H1 (cell line): Measurements from ENCODE around the gene FRK. TPM values are rescaled to one million over a fixed set of nuclear protein-coding genes. Genes with fewer than 3 reads are reported as not detected.

Source experiments
- CTCF ChIA-PET: fragments of 300-600 bp; sonication (Branson Sonifier 250); formaldehyde crosslinking; loops from one replicate; lab custom pipeline; 2021; ENCODE audit not compliant: partially characterized antibody; lab: Charles Lee
- POLR2A ChIA-PET: fragments of 300-600 bp; sonication (Branson Sonifier 250); formaldehyde crosslinking; loops from one replicate; lab custom pipeline; 2021; ENCODE audit warnings: inconsistent platforms; ENCODE audit not compliant: partially characterized antibody; lab: Charles Lee
- DNase-seq, 2 experiments: peaks; one replicate each; pipeline versions ENCODE4 v3.0.0 to v3.0.0-alpha.2; 2010 to 2022; ENCODE audit warnings: low spot score in 2 of 2, low read depth in 1 of 2, mixed read lengths in 1 of 2
- FAIRE-seq: peaks from 2 replicates; lab custom pipeline; 2011; peaks lifted over from hg19 to GRCh38; lab: Jason Lieb, UNC
- H2AFZ ChIP-seq: 2 replicates; pipeline ENCODE4 v1.8.1; 2012; ENCODE audit warnings: low read length, inconsistent platforms
- H2AK5ac ChIP-seq: 2 replicates; pipeline ENCODE4 v1.6.1; 2013; ENCODE audit warnings: low read depth, low read length
- H2BK120ac ChIP-seq: replicated peaks from 2 replicates; pipeline ENCODE3; 2013; ENCODE audit warnings: low read depth, low read length, inconsistent platforms
- H2BK12ac ChIP-seq: 2 replicates; pipeline ENCODE4 v1.6.1; 2013; ENCODE audit warnings: low read depth, low read length
- H2BK15ac ChIP-seq: 2 replicates; pipeline ENCODE4 v1.6.1; 2013; ENCODE audit warnings: low read length
- H2BK20ac ChIP-seq: 2 replicates; pipeline ENCODE4 v1.6.1; 2013; ENCODE audit warnings: low read length
- H2BK5ac ChIP-seq: 2 replicates; pipeline ENCODE4 v1.6.1; 2013; ENCODE audit warnings: low read depth, low read length
- H3K14ac ChIP-seq: 2 replicates; pipeline ENCODE4 v1.6.1; 2013; ENCODE audit warnings: inconsistent platforms; ENCODE audit not compliant: insufficient read length
- H3K18ac ChIP-seq: 2 replicates; pipeline ENCODE4 v1.6.1; 2013; ENCODE audit warnings: low read length; ENCODE audit errors: extremely low read depth
- H3K23ac ChIP-seq: 2 replicates; pipeline ENCODE4 v1.6.1; 2013; ENCODE audit warnings: inconsistent platforms; ENCODE audit not compliant: insufficient read length
- H3K23me2 ChIP-seq: 2 replicates; pipeline ENCODE4 v1.6.1; 2013; ENCODE audit warnings: low read depth, low read length
- H3K27ac ChIP-seq: 2 replicates; pipeline ENCODE4 v1.6.1; 2011; ENCODE audit warnings: low read depth, low read length, inconsistent platforms
- H3K27me3 ChIP-seq, 4 experiments: replicated peaks in 1 of 4; 1 replicate in 1 of 4; 2 replicates in 3 of 4; pipeline versions ENCODE4 v1.6.1 to v1.8.1; 2011 to 2013; ENCODE audit warnings: low read length in 3 of 4, mild to moderate bottlenecking in 3 of 4, inconsistent platforms in 2 of 4, mixed read lengths in 2 of 4, moderate library complexity in 1 of 4; ENCODE audit not compliant: control insufficient read depth in 3 of 4, insufficient read depth in 3 of 4; ENCODE audit errors: extremely low read depth in 1 of 4
- H3K36me3 ChIP-seq, 4 experiments: 2 replicates each; pipeline versions ENCODE4 v1.6.1 to v1.8.1; 2011 to 2013; ENCODE audit warnings: mild to moderate bottlenecking in 4 of 4, low read length in 3 of 4, moderate library complexity in 2 of 4, control low read depth in 1 of 4, inconsistent platforms in 1 of 4; ENCODE audit not compliant: insufficient read depth in 4 of 4, control insufficient read depth in 2 of 4
- H3K4ac ChIP-seq: replicated peaks from 2 replicates; pipeline ENCODE3; 2013; ENCODE audit warnings: low read length, low read depth, mixed read lengths, inconsistent platforms; ENCODE audit not compliant: insufficient read length
- H3K4me1 ChIP-seq, 4 experiments: replicated peaks in 1 of 4; 1 replicate in 1 of 4; 2 replicates in 3 of 4; pipeline versions ENCODE4 v1.6.1 to v1.8.1; 2011 to 2013; ENCODE audit warnings: low read length in 3 of 4, inconsistent platforms in 2 of 4, mixed read lengths in 1 of 4; ENCODE audit not compliant: insufficient read depth in 4 of 4, control insufficient read depth in 3 of 4
- H3K4me2 ChIP-seq, 2 experiments: 2 replicates each; pipeline versions ENCODE4 v1.6.1 to v1.8.1; 2011 to 2013; ENCODE audit warnings: low read depth in 2 of 2, low read length in 2 of 2, control low read depth in 1 of 2, inconsistent platforms in 1 of 2, mild to moderate bottlenecking in 1 of 2; ENCODE audit not compliant: insufficient read depth in 1 of 2
- H3K4me3 ChIP-seq, 4 experiments: fragments of 200-600, 300-600 bp in 1 of 4; sonication (generic), shearing (Covaris generic), sonication (Bioruptor Twin) in 1 of 4; 2 replicates each; pipeline versions ENCODE4 v1.5.1 to v1.8.1; 2011 to 2016; ENCODE audit warnings: low read length in 4 of 4, low read depth in 3 of 4, control low read depth in 2 of 4, inconsistent platforms in 2 of 4, mild to moderate bottlenecking in 2 of 4, mixed read lengths in 1 of 4, moderate library complexity in 1 of 4; ENCODE audit not compliant: insufficient read depth in 2 of 4; ENCODE audit errors: extremely low read depth in 1 of 4
- H3K56ac ChIP-seq: replicated peaks from 2 replicates; pipeline ENCODE3; 2013; ENCODE audit warnings: low read depth, mild to moderate bottlenecking, mixed read lengths, low read length, inconsistent platforms; ENCODE audit not compliant: insufficient read length
- H3K79me1 ChIP-seq: 2 replicates; pipeline ENCODE4 v1.6.1; 2013; ENCODE audit warnings: low read depth, low read length, control low read depth
- H3K79me2 ChIP-seq, 2 experiments: 2 replicates each; pipeline versions ENCODE4 v1.6.1 to v1.8.1; 2012 to 2013; ENCODE audit warnings: low read length in 2 of 2, mild to moderate bottlenecking in 2 of 2, inconsistent platforms in 1 of 2; ENCODE audit not compliant: insufficient read depth in 2 of 2, control insufficient read depth in 1 of 2
- H3K9ac ChIP-seq, 4 experiments: replicated peaks in 1 of 4; 1 replicate in 1 of 4; 2 replicates in 3 of 4; pipeline versions ENCODE4 v1.6.1 to v1.8.1; 2011 to 2013; ENCODE audit warnings: low read depth in 3 of 4, low read length in 3 of 4, control low read depth in 2 of 4, mild to moderate bottlenecking in 2 of 4, moderate library complexity in 2 of 4, inconsistent platforms in 1 of 4; ENCODE audit errors: extremely low read depth in 1 of 4
- H3K9me3 ChIP-seq, 2 experiments: 2 replicates each; pipeline versions ENCODE4 v1.6.1 to v1.8.1; 2012 to 2013; ENCODE audit warnings: mild to moderate bottlenecking in 2 of 2, moderate library complexity in 2 of 2, control low read depth in 1 of 2, inconsistent platforms in 1 of 2, low read depth in 1 of 2, low read length in 1 of 2, mixed read lengths in 1 of 2; ENCODE audit not compliant: insufficient read depth in 2 of 2
- H4K20me1 ChIP-seq, 2 experiments: replicated peaks in 1 of 2; 2 replicates each; pipeline versions ENCODE3 to v1.8.1; 2011 to 2013; ENCODE audit warnings: inconsistent platforms in 2 of 2, low read length in 2 of 2, mild to moderate bottlenecking in 1 of 2; ENCODE audit not compliant: insufficient read depth in 2 of 2, control insufficient read depth in 1 of 2
- H4K5ac ChIP-seq: 2 replicates; pipeline ENCODE4 v1.6.1; 2013; ENCODE audit warnings: low read length, low read depth, mixed read lengths, inconsistent platforms; ENCODE audit not compliant: insufficient read length
- H4K8ac ChIP-seq: 2 replicates; pipeline ENCODE4 v1.8.0; 2013; ENCODE audit warnings: mild to moderate bottlenecking, moderate library complexity, low read length, inconsistent platforms; ENCODE audit not compliant: insufficient read depth; ENCODE audit errors: extremely low read depth
- H4K91ac ChIP-seq: replicated peaks from 2 replicates; pipeline ENCODE3; 2013; ENCODE audit warnings: low read length, mixed read lengths, inconsistent platforms; ENCODE audit not compliant: insufficient read length
- RAD21 ChIP-seq, 2 experiments: IDR thresholded peaks in 1 of 2; conservative IDR thresholded peaks in 1 of 2; 2 replicates each; pipeline ENCODE4 v1.6.1; 2011; ENCODE audit warnings: low read depth in 2 of 2, low read length in 2 of 2, improper control_type of control experiment in 1 of 2, inconsistent platforms in 1 of 2, mild to moderate bottlenecking in 1 of 2, moderate library complexity in 1 of 2
- WGBS, 2 experiments: shearing (Covaris generic) in 1 of 2; methylation state at CpG; one replicate each; pipeline versions ENCODE4 v1.1.6 to v1.1.7; 2013 to 2015; ENCODE audit warnings: low lambda C conversion rate in 2 of 2, mixed read lengths in 2 of 2, inconsistent platforms in 1 of 2, low coverage in 1 of 2, missing lambda C conversion rate in 1 of 2; ENCODE audit not compliant: insufficient replicate concordance in 2 of 2, insufficient coverage in 1 of 2, insufficient read length in 1 of 2; ENCODE audit errors: extremely low coverage in 1 of 2, missing lambda C conversion rate in 1 of 2; 5-methylcytosine and 5-hydroxymethylcytosine counted together
- polyA plus RNA-seq, 7 experiments: library from polyadenylated mRNA; depleted of rRNA in 3 of 7; stranded (reverse) in 5 of 7; unstranded in 2 of 7; fragments of >200 nt in 5 of 7; fragments of 200-250 nt in 2 of 7; gene quantifications; 1 replicate in 5 of 7; 2 replicates in 1 of 7; 4 replicates in 1 of 7; pipeline versions ENCODE4 v1.2.1 to v1.2.3, GENCODE V29; 2011 to 2013; ENCODE audit warnings: missing spikeins in 2 of 7, mixed read lengths in 2 of 7
- total RNA-seq: library from RNA; stranded (reverse); fragmentation: NEBNext Ultra II Directional; extraction: Animal tissue kit (Norgen Biotek cat#: 25700); gene quantifications from 2 replicates; pipeline ENCODE4 v1.2.1, GENCODE V29; 2021
- TF ChIP-seq, protein P1 (sequence below), 3 experiments: IDR thresholded peaks; 1 replicate in 2 of 3; 2 replicates in 1 of 3; pipeline versions ENCODE4 v1.5.1 to v1.6.1; 2011; ENCODE audit warnings: low read length in 3 of 3, mild to moderate bottlenecking in 3 of 3, inconsistent platforms in 2 of 3, low read depth in 1 of 3, moderate library complexity in 1 of 3; ENCODE audit not compliant: insufficient read depth in 1 of 3; ENCODE audit errors: control extremely low read depth in 1 of 3

FRK gene
- total and polyA plus RNA-seq, 2 of the 8 experiments (the other 6 are each of a cell fraction or from before 2014, with no cell fraction given), result 0.11 to 0.24 TPM

DNA sequence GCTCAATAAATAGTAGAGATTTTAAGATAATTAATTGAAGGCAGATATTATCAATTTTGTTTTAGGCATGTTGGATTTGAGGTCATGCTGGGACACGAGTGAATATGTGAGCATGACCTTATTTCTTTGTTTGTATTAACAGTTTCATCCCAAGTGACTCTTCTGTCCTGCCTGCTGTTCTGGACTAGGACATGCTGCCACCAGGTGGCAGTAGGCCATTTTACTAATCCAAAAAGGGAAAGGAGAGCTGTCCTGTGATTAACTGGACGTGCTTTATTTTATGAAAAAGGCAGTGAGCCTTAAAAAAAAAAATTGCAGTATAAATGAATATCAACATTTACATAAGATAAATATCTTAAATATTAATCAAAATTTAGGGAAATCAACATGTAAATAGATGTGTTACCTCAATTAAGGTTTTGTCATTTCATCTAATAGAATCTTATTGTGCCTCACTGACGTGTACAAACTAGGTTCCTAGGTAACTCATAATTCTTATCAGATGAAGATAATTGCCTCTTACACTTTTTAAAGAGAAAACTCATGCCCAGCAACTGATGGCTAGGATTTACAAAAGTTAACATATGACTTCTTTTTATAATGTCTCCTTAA is 49.8 kb downstream of the FRK start:
- DNase-seq, result peak; percentile 17 to 74
- no peak overlapping the region for H3K4me2 ChIP-seq
- POLR2A ChIA-PET, result interaction anchor here (0.7 kb wide), 1 partner anchor 605 kb away, joined by 3 read pairs; the partner anchor contains the start of gene RSPH4A
- TF ChIP-seq RAD21 (IDR thresholded peaks at IDR 0.05 in 1 of 2, conservative IDR thresholded peaks at IDR 0.05 in 1 of 2; ENCODE audit: low read depth in 2 of 2, low read length in 2 of 2), result peak; percentile 78 to 84
- TF ChIP-seq, protein P1, sequence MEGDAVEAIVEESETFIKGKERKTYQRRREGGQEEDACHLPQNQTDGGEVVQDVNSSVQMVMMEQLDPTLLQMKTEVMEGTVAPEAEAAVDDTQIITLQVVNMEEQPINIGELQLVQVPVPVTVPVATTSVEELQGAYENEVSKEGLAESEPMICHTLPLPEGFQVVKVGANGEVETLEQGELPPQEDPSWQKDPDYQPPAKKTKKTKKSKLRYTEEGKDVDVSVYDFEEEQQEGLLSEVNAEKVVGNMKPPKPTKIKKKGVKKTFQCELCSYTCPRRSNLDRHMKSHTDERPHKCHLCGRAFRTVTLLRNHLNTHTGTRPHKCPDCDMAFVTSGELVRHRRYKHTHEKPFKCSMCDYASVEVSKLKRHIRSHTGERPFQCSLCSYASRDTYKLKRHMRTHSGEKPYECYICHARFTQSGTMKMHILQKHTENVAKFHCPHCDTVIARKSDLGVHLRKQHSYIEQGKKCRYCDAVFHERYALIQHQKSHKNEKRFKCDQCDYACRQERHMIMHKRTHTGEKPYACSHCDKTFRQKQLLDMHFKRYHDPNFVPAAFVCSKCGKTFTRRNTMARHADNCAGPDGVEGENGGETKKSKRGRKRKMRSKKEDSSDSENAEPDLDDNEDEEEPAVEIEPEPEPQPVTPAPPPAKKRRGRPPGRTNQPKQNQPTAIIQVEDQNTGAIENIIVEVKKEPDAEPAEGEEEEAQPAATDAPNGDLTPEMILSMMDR (IDR thresholded peaks at IDR 0.05; ENCODE audit: control extremely low read depth in 1 of 3, insufficient read depth in 1 of 3, low read depth in 1 of 3, low read length in 3 of 3), result peak; percentile 60 to 79 (median 72)

More for the DNA sequence above, 49.8 kb downstream of the FRK start:
- Histone ChIP-seq H3K23ac (no peak overlapping the region), H3K4ac (no peak overlapping the region), H3K4me3 (no peak overlapping the region), H2BK120ac (no peak overlapping the region), H2BK5ac (no peak overlapping the region), H3K36me3 (no peaks in the 10 kb centered on the region), H2BK15ac (no peak overlapping the region), H3K9me3 (no peaks in the 10 kb centered on the region), H3K27ac (no peak overlapping the region), H3K79me1 (no peaks in the 10 kb centered on the region), H3K4me1 (peaks cover 0 to 3% (median 0%) of the 10 kb centered on the region in 4 experiments; a peak in 1 of 7 replicates), H3K14ac (no peak overlapping the region), H2BK20ac (no peak overlapping the region), H2BK12ac (no peak overlapping the region), H3K56ac (no peak overlapping the region), H3K23me2 (no peaks in the 10 kb centered on the region), H3K9ac (no peak overlapping the region), H4K20me1 (no peaks in the 10 kb centered on the region), H3K79me2 (no peaks in the 10 kb centered on the region), H4K5ac (no peak overlapping the region), H2AFZ (no peak overlapping the region), H4K91ac (no peak overlapping the region), H3K18ac (no peak overlapping the region), H4K8ac (no peak overlapping the region), H2AK5ac (no peak overlapping the region), H3K27me3 (no peaks in the 10 kb centered on the region)
- WGBS, 2 experiments, result 66% methylated on average over 3 of the region's 3 CpGs; no CpG with 5 or more reads in 1 of the 2 experiments
- CTCF ChIA-PET, result interaction anchor here (0.6 to 2.8 kb wide), 24 partner anchors 8 to 159 kb away, joined by 3 to 19 read pairs (median 4); partner anchors contain the start of gene FRK
- peak; percentile 69 for FAIRE-seq
